ENCODE results near the gene HIPK2.
"Not testable (repeated sequence)": the region's sequence is repeated elsewhere in the genome, so short reads cannot be mapped to it uniquely, and the experiment has no call there.

GRCh38 chr7:139611556-139611955, 166.2 kb downstream of the HIPK2 start:
- TF ChIP-seq CTCF, POLR2A (IDR thresholded peaks at IDR 0.05): not testable (repeated sequence)
